Aorta (tissue), 5 donors: Measurements from ENCODE around the gene KLB. TPM values are rescaled to one million over a fixed set of nuclear protein-coding genes. Genes with fewer than 3 reads are reported as not detected.
"Not testable (repeated sequence)": the region's sequence is repeated elsewhere in the genome, so short reads cannot be mapped to it uniquely, and the experiment has no call there.

ENCODE experiments used
- ATAC-seq: fragments of 200-7000 bp; cut with Tn5 transposase; one replicate; pipeline ENCODE4 v1.9.1; 2022; ENCODE audit warnings: moderate library complexity; ENCODE audit not compliant: low FRiP score
- DNase-seq, 2 donors: peaks; one replicate each; pipeline ENCODE4 v3.0.0-alpha.2; 2020
- H3K27ac ChIP-seq, 2 donors: one replicate each; pipeline ENCODE4 v1.5.1; 2013; ENCODE audit warnings: low read length in 2 of 2, mild to moderate bottlenecking in 2 of 2, moderate library complexity in 2 of 2, control low read depth in 1 of 2, inconsistent platforms in 1 of 2, low read depth in 1 of 2
- H3K27me3 ChIP-seq, 2 donors: one replicate each; pipeline ENCODE4 v1.6.1; 2013; ENCODE audit warnings: control low read depth in 1 of 2, low read length in 1 of 2, mild to moderate bottlenecking in 1 of 2, moderate library complexity in 1 of 2; ENCODE audit not compliant: insufficient read depth in 2 of 2, control insufficient read depth in 1 of 2
- H3K36me3 ChIP-seq, 2 donors: one replicate each; pipeline ENCODE4 v1.6.1; 2013; ENCODE audit warnings: control low read depth in 1 of 2, low read length in 1 of 2, mild to moderate bottlenecking in 1 of 2; ENCODE audit not compliant: insufficient read depth in 2 of 2, control insufficient read depth in 1 of 2
- H3K4me1 ChIP-seq, 2 donors: one replicate each; pipeline ENCODE4 v1.6.1; 2013; ENCODE audit warnings: low read length in 2 of 2, control low read depth in 1 of 2, mild to moderate bottlenecking in 1 of 2, moderate library complexity in 1 of 2; ENCODE audit not compliant: insufficient read depth in 2 of 2, control insufficient read depth in 1 of 2
- H3K4me3 ChIP-seq, 2 donors: one replicate each; pipeline ENCODE4 v1.5.1; 2013; ENCODE audit warnings: low read length in 2 of 2, control low read depth in 1 of 2, mild to moderate bottlenecking in 1 of 2
- H3K9me3 ChIP-seq: one replicate; pipeline ENCODE4 v1.6.1; 2013; ENCODE audit warnings: mild to moderate bottlenecking, low read length; ENCODE audit not compliant: control insufficient read depth
- WGBS, 2 donors: extraction: QIAGEN DNeasy Blood & Tissue Kit; methylation state at CpG; one replicate each; pipeline ENCODE4 v1.1.7; 2013; 5-methylcytosine and 5-hydroxymethylcytosine counted together
- intact Hi-C, 2 donors: fragments of 100-400 bp; cut with DNase I; formaldehyde crosslinking; loops; one replicate each; pipeline versions ENCODE4 v1.14.2 to v1.15.0; 2022
- polyA plus RNA-seq, 2 donors: library from polyadenylated mRNA; stranded (reverse); fragments of 200-250 nt; gene quantifications; one replicate each; pipeline ENCODE4 v1.2.3, GENCODE V29; 2013
- total RNA-seq, 2 donors: library from RNA; stranded (reverse); fragmentation: NEBNext Ultra II Directional; extraction: Animal tissue kit (Norgen Biotek cat#: 25700); gene quantifications; one replicate each; pipeline ENCODE4 v1.2.1, GENCODE V29; 2021
- donor health status: healthy with polysubstance abuse.
- donor health status: Bipolar disorder and iron deficiency.
- donor health status: DM: no; HTN: no; CAD: no.
- donor health status: DM: no; HTN: no; CAD: no.
- donor health status: DM: yes; HTN: yes; CAD: no.

The KLB gene
- total and polyA plus RNA-seq, 4 donors: 0.13 TPM; not detected in 3

DNA sequence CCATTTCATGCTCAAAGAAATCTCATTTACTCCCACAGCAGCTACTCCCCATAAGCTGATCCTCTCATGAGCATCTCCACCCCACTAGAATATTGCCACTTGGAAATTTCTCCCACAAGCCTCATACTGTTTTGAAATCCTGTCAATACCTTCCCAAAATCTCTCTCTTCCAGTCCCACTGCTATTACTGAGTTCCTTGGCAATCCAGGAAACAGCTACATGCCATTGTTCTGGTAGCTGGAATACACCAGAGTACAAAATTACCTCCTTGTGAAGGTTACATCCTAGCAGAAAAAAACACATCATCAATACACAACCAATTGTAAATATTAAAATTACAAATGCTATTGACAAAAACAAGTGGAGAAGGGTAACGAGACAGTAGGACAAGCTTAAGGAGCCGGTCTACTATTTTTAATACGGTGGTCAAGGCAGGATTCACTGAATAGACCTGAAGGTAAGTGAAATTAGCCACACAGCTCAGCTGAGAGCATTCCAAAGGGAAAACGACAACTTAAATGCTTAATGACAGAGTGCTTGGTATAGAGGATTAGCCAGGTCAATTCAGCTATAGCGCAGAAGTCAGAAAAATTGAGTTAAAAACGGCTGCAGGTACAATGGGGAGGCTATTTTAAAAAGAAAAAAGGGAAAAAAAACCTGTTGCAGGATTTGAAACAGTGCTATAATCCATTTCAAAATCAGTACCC, 45.6 kb downstream of the KLB start:
- DNase-seq (no peak), ATAC-seq (no peak)
- Histone ChIP-seq H3K4me1 (no peaks in the 10 kb centered on the region), H3K9me3 (no peaks in the 10 kb centered on the region), H3K4me3 (no peak overlapping the region), H3K27me3 (no peaks in the 10 kb centered on the region), H3K27ac (no peak overlapping the region), H3K36me3 (peaks cover 0 to 5% of the 10 kb centered on the region in 2 donors)
- WGBS, 2 donors: 82 to 85% methylated on average over 6 of the region's 6 CpGs
- intact Hi-C loops: loop anchor here in 1 of 2 donors (10.0 kb wide), 1 partner anchor 88 kb away; the partner anchor contains the start of gene RFC1

DNA sequence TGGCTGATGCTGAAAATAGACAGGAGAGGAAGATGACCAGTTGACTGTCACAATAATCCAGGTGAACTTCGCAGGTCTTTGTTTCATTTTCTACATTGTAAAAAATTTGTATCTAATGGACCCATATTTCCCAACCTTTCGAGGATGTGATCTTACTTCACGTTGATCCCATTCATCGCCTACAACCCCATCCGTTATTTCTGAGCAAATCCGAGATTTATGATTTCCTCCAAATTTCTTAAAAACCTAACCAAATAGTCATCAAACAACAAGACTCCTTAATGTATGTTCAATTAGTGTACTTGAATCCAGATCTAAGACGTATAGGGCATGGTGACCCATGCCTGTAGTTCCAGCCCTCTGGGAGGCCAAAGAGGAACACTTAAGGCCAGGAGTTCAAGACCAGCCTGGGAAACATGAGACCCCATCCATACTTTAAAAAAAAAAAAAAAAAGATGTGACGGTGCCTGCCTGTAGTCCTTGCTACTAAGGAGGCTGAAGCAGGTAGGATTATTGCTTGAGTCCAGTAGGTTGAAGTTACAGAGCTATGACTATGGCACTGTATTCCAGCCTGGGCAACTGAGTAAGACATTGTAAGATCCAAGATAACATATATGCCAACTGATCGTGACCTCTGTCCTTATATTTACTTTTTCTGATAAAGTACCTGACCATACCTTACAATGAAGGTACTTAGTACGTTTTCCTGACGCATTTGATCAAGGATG, 46.3 kb downstream of the KLB start:
- no peak overlapping the region for H3K27ac ChIP-seq
- WGBS, 2 donors: 72 to 76% methylated on average over 11 of the region's 11 CpGs
- no peak overlapping the region for H3K4me3 ChIP-seq
- intact Hi-C loops: loop anchor here in 1 of 2 donors (10.0 kb wide), 1 partner anchor 88 kb away; the partner anchor contains the start of gene RFC1
- ATAC-seq: no peak
- no peak for DNase-seq
- H3K27me3 ChIP-seq: no peaks in the 10 kb centered on the region
- H3K9me3 ChIP-seq: no peaks in the 10 kb centered on the region
- no peaks in the 10 kb centered on the region for H3K4me1 ChIP-seq
- H3K36me3 ChIP-seq: peaks cover 0 to 5% of the 10 kb centered on the region in 2 donors

DNA sequence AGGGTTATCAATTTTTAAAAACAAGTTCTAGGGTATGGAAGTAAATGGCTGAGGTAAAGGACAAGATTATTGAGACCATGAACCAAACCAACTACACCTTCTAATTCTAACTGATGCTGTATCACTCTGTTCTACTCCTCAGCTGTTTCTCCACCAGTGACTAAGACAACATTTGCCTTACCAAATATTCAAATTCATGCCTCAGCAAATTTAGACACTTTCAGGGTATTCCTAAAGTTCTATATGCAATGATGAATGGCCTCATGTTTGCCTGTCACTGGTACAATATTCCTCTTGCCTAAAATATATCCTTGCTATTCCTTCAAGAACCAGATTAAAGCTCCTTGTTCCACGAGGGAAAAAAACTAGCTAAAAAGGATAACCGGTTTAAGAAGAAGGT, 47.0 kb downstream of the KLB start:
- ATAC-seq: no peak
- DNase-seq: no peak
- Histone ChIP-seq H3K4me3 (no peak overlapping the region), H3K4me1 (no peaks in the 10 kb centered on the region), H3K27me3 (no peaks in the 10 kb centered on the region), H3K36me3 (peaks cover 0 to 5% of the 10 kb centered on the region in 2 donors), H3K9me3 (no peaks in the 10 kb centered on the region), H3K27ac (no peak overlapping the region)
- 71 to 73% methylated on average over 2 of the region's 2 CpGs for WGBS, 2 donors
- intact Hi-C loops: loop anchor here in 1 of 2 donors (10.0 kb wide), 1 partner anchor 89 kb away; the partner anchor contains the start of gene RFC1

DNA sequence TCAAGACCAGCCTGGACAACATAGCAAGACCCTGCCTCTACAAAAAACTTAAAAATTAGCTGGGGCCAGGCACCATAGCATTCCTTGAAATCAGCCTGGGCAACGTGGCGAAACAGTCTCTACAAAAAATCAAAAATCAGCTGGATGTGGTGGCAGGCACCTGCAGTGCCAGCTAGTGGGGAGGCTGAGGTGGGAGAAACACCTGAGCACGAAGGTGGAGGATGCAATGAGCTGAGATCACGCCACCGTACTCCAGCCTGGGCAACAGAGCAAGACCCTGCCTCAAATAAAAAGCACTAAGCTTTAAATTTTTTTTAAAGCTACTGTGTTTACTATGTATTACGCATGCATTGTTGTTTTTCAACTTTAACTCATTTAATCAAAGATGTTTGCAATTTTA, 48.8 kb downstream of the KLB start:
- Histone ChIP-seq H3K27me3 (no peaks in the 10 kb centered on the region), H3K27ac (no peak overlapping the region), H3K4me3 (no peak overlapping the region), H3K36me3 (peaks cover 0 to 5% of the 10 kb centered on the region in 2 donors), H3K9me3 (no peaks in the 10 kb centered on the region), H3K4me1 (peaks cover 0 to 1% of the 10 kb centered on the region in 2 donors)
- DNase-seq (no peak), ATAC-seq (no peak)
- intact Hi-C loops: loop anchor here in 1 of 2 donors (10.0 kb wide), 1 partner anchor 91 kb away; the partner anchor contains the start of gene RFC1
- 87 to 90% methylated on average over 6 of the region's 6 CpGs for WGBS, 2 donors

DNA sequence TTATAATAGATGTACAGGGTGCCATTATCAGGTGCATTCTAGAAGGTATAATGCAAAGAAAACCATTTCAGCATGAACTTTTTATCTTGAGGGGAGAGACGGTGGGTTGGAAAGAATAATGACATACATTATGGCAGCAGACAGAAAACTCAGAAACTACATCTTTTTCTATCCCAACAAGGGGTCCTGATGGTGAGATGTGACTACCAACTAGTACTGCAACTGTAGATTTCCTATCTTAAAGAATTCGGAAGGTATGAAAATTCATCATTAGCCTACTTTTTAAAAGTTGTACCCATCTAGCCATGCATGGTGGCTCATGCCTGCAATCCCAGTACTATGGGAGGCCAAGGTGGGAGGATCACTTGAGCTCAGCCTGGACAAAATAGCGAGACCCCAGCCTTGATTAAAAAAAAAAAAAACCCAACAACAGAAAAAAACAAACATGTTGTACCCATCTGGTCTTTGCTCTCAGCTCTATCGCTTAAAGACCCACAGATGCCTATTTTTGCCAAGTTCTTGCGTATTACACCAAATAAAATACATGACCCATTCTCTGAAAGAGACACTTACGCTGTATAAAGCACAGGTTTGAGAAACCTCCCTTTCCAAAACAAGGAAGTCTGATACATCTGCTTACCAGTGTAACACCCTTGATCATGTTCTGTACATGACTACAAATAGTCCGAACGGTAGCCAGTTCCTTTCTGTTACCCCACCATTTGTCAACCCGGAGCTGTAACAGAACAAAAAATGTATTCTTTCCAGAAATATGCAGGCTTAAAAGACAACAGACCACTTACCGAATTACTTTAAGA, 50.4 kb downstream of the KLB start:
- H3K27ac ChIP-seq: no peak overlapping the region
- intact Hi-C loops: loop anchor here in 1 of 2 donors (10.0 kb wide), 1 partner anchor 92 kb away; the partner anchor contains the start of gene RFC1

DNA sequence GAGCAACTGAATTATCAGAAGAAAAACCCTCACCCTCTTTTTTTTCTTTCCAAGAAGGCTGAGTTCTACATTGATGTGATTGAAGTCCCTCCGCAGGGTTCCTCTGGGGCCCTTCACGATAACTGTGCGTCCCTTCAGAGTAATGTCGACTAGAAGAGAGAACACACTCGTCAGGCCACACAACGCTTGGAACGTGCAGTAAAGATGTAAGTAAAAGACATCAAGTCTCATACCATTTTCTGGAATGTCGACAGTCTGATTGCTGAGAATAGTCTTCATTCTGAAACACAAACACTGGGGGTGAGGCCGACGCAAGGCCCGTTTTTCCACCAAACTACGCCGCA, 51.4 kb downstream of the KLB start:
- not testable (repeated sequence) for ATAC-seq
- intact Hi-C loops: loop anchor here (2.0 to 10.0 kb wide), 3 partner anchors 93 to 519 kb away; partner anchors contain the start of genes PDS5A (in 1 of the 2), RFC1 (in 1 of the 2) and SMIM14 (in 1 of the 2)

More for the DNA sequence above, 50.4 kb downstream of the KLB start:
- peaks cover 0 to 1% of the 10 kb centered on the region in 2 donors for H3K4me1 ChIP-seq
- H3K9me3 ChIP-seq: no peaks in the 10 kb centered on the region
- ATAC-seq (no peak), DNase-seq (no peak)
- H3K27me3 ChIP-seq: no peaks in the 10 kb centered on the region
- H3K4me3 ChIP-seq: peak overlapping the region; percentile 34 to 55
- 73 to 74% methylated on average over 10 of the region's 10 CpGs for WGBS, 2 donors
- peaks cover 0 to 5% of the 10 kb centered on the region in 2 donors for H3K36me3 ChIP-seq

DNA sequence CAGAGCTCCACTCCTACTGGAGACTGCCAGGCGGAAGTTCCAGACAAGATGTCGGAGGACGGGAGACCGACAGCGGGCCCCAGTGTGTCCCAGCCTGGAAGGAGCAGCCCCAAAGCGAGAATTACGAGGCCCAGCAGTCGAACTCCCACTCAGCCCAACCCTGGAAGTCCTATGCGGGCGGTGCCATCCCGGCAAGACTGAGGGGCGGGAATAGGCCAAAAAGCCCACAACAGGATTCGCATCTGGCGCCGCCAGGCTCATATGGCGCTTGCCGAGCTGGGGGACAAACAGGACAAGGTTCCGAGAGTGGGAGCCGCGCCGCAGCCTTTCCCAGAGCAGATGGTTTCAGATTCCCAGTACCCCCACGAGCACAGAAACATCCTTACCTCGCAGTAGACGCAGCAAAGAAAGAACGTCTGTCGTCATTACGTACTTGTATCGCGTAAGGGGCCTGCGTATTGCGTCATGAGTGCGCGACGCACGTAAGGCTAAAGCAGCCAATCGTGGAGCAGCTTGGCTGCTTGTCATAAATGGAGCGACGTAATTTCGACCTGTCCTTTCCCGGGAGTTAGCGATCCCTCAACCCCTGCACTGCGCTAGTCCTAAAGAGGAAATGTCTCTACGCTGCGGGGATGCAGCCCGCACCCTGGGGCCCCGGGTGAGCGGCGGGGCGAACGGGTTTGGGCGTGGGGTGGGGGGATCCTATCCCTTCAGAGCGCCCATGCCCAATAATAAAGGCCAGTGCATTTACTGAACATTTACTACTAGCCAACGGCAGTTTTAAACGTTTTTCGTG, 52.0 kb downstream of the KLB start, which contains the start of the genes LIAS and RPL9:
TSS of gene LIAS (plus strand) at position 552 of the 796 bp plus-strand sequence. CDS start at position 614, 62 bp downstream.
TSS of gene RPL9 (minus strand) at position 418 of the 796 bp plus-strand sequence. CDS start 483 bp downstream, outside the sequence.
- DNase-seq (peak; percentile 97 to 98), ATAC-seq (peak; percentile 99)
- intact Hi-C loops: loop anchor here (2.0 to 10.0 kb wide), 3 partner anchors 94 to 518 kb away; partner anchors contain the start of genes PDS5A (in 1 of the 2), RFC1 (in 1 of the 2) and SMIM14 (in 1 of the 2)
- peak within 1 kb of the TSS; percentile 60 to 69 for H3K4me3 ChIP-seq
- peak within 1 kb of the TSS; percentile 81 to 95 for H3K27ac ChIP-seq
- no peaks in the 10 kb centered on the region for H3K27me3 ChIP-seq
- H3K9me3 ChIP-seq: no peaks in the 10 kb centered on the region
- peaks cover 0 to 5% of the 10 kb centered on the region in 2 donors for H3K36me3 ChIP-seq
- H3K4me1 ChIP-seq: peaks cover 0 to 1% of the 10 kb centered on the region in 2 donors
- WGBS, 2 donors: 0 to 1% methylated on average over 55 of the region's 55 CpGs

More for the DNA sequence above, 51.4 kb downstream of the KLB start:
- peak overlapping the region; percentile 37 to 95 for H3K27ac ChIP-seq
- WGBS, 2 donors: 0 to 1% methylated on average over 13 of the region's 13 CpGs
- H3K27me3 ChIP-seq, H3K36me3 ChIP-seq, H3K4me1 ChIP-seq, H3K9me3 ChIP-seq, DNase-seq: not testable (repeated sequence)
- H3K4me3 ChIP-seq: peak overlapping the region; percentile 55 to 60
